BE2C (cell line): ENCODE measurements around the gene RGPD5. TPM values are rescaled to one million over a fixed set of nuclear protein-coding genes. Genes with fewer than 3 reads are reported as not detected.
"Not testable (repeated sequence)": the region's sequence is repeated elsewhere in the genome, so short reads cannot be mapped to it uniquely, and the experiment has no call there.

Source experiments
- DNase-seq: peaks from one replicate; pipeline ENCODE4 v3.0.0-alpha.2; 2020
- H3K27me3 ChIP-seq: fragments of 250-450 bp; sonication (Bioruptor Pico); 2 replicates; pipeline ENCODE4 v1.5.1; 2020; ENCODE audit warnings: mild to moderate bottlenecking
- H3K36me3 ChIP-seq: fragments of 250-450 bp; sonication (Bioruptor Pico); 2 replicates; pipeline ENCODE4 v1.5.1; 2020; ENCODE audit warnings: mild to moderate bottlenecking
- H3K4me1 ChIP-seq: fragments of 250-450 bp; sonication (Bioruptor Pico); 2 replicates; pipeline ENCODE4 v1.5.1; 2020
- H3K4me3 ChIP-seq: 2 replicates; pipeline ENCODE4 v1.5.1; 2011; ENCODE audit warnings: low read depth, low read length
- H3K9me3 ChIP-seq: fragments of 250-450 bp; sonication (Bioruptor Pico); 2 replicates; pipeline ENCODE4 v1.5.1; 2020
- polyA plus RNA-seq: library from polyadenylated mRNA; unstranded; fragments of >200 nt; gene quantifications from one replicate; pipeline ENCODE4 v1.2.1, GENCODE V29; 2012; ENCODE audit warnings: low read depth, missing spikeins; ENCODE audit not compliant: insufficient read length, insufficient read depth

Gene RGPD5
- 6.2 TPM for polyA plus RNA-seq

GRCh38 chr2:109794074-109794737 lies at the start of gene RGPD5:
Gene RGPD5, plus strand, starts transcription at chr2:109794305. Its CDS starts 161 bp downstream, at chr2:109794466.
- H3K27me3 ChIP-seq, DNase-seq, H3K36me3 ChIP-seq, H3K4me1 ChIP-seq, H3K9me3 ChIP-seq, H3K4me3 ChIP-seq: not testable (repeated sequence)

- not testable (repeated sequence) for H3K27me3 ChIP-seq, H3K9me3 ChIP-seq, H3K36me3 ChIP-seq, H3K4me1 ChIP-seq, DNase-seq, H3K4me3 ChIP-seq
These were observed 42.5 kb upstream of the RGPD5 start for GRCh38 chr2:109751572-109751971.

GRCh38 chr2:109757163-109757824 lies 36.8 kb upstream of the RGPD5 start:
- H3K36me3 ChIP-seq, DNase-seq, H3K4me3 ChIP-seq, H3K9me3 ChIP-seq, H3K27me3 ChIP-seq, H3K4me1 ChIP-seq: not testable (repeated sequence)

- not testable (repeated sequence) for H3K4me3 ChIP-seq, DNase-seq, H3K4me1 ChIP-seq, H3K9me3 ChIP-seq, H3K27me3 ChIP-seq, H3K36me3 ChIP-seq
These were observed 33.7 kb upstream of the RGPD5 start for GRCh38 chr2:109760265-109761042.

- H3K4me1 ChIP-seq, H3K9me3 ChIP-seq, H3K27me3 ChIP-seq, DNase-seq, H3K36me3 ChIP-seq, H3K4me3 ChIP-seq: not testable (repeated sequence)
These were observed 33.1 kb upstream of the RGPD5 start for GRCh38 chr2:109761043-109761454.

- not testable (repeated sequence) for H3K4me3 ChIP-seq, H3K4me1 ChIP-seq, DNase-seq, H3K36me3 ChIP-seq, H3K27me3 ChIP-seq, H3K9me3 ChIP-seq
These were observed 32.1 kb upstream of the RGPD5 start for GRCh38 chr2:109761976-109762375.

GRCh38 chr2:109766074-109766473 lies 28.0 kb upstream of the RGPD5 start:
- not testable (repeated sequence) for H3K4me1 ChIP-seq, H3K27me3 ChIP-seq, DNase-seq, H3K9me3 ChIP-seq, H3K36me3 ChIP-seq, H3K4me3 ChIP-seq

- not testable (repeated sequence) for H3K36me3 ChIP-seq, DNase-seq, H3K9me3 ChIP-seq, H3K4me1 ChIP-seq, H3K27me3 ChIP-seq, H3K4me3 ChIP-seq
These were observed 27.1 kb upstream of the RGPD5 start for GRCh38 chr2:109766886-109767578.

- not testable (repeated sequence) for H3K4me1 ChIP-seq, H3K9me3 ChIP-seq, DNase-seq, H3K27me3 ChIP-seq, H3K4me3 ChIP-seq, H3K36me3 ChIP-seq
These were observed 25.2 kb upstream of the RGPD5 start for GRCh38 chr2:109768934-109769333.

- DNase-seq, H3K4me3 ChIP-seq, H3K9me3 ChIP-seq, H3K36me3 ChIP-seq, H3K4me1 ChIP-seq, H3K27me3 ChIP-seq: not testable (repeated sequence)
These were observed 15.0 kb upstream of the RGPD5 start for GRCh38 chr2:109779118-109779517.

- H3K36me3 ChIP-seq, H3K27me3 ChIP-seq, H3K4me1 ChIP-seq, H3K9me3 ChIP-seq, H3K4me3 ChIP-seq, DNase-seq: not testable (repeated sequence)
These were observed 12.8 kb upstream of the RGPD5 start for GRCh38 chr2:109781147-109781816.

- DNase-seq, H3K4me1 ChIP-seq, H3K9me3 ChIP-seq, H3K27me3 ChIP-seq, H3K4me3 ChIP-seq, H3K36me3 ChIP-seq: not testable (repeated sequence)
These were observed 11.6 kb upstream of the RGPD5 start for GRCh38 chr2:109782446-109782993.

- H3K36me3 ChIP-seq, H3K27me3 ChIP-seq, H3K9me3 ChIP-seq, H3K4me3 ChIP-seq, DNase-seq, H3K4me1 ChIP-seq: not testable (repeated sequence)
These were observed 2.4 kb upstream of the RGPD5 start for GRCh38 chr2:109791530-109792279.

GRCh38 chr2:109792659-109793058 lies 1.4 kb upstream of the RGPD5 start:
- not testable (repeated sequence) for H3K36me3 ChIP-seq, H3K9me3 ChIP-seq, H3K27me3 ChIP-seq, H3K4me1 ChIP-seq, H3K4me3 ChIP-seq, DNase-seq
